Stimulated activated CD8-positive, alpha-beta memory T cell treated with anti-CD3 and anti-CD28 coated beads, Interleukin-12 subunit alpha, Interleukin-12 subunit beta, amount 100 ng/mL, for 4 hours (primary cell): Measurements from ENCODE around the gene PLCD1.
"Not testable (repeated sequence)": the region's sequence is repeated elsewhere in the genome, so short reads cannot be mapped to it uniquely, and the experiment has no call there.

Experiments
- DNase-seq: peaks from one replicate; pipeline ENCODE4 v3.0.0-alpha.2; 2020; ENCODE audit warnings: low read depth

Gene PLCD1

DNA sequence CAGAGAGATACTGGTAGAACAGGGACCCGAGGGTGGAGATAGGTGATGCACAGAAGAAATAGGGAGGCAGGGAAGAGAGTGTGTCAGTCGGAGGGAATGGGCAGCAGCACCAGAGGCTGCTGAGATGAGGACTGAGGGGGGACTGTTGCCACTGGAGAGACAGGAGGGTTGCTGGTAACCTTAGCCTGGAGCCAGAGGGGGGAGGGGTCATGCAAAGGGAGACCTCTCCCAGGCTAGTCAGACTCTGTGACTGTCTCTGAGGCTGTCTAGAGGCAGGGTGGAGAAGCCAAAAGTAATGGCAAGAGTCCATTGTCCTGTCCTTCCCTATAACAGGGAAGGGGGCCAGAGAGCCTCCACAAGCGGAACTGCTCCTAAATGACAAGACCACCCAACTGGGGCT lies 7.5 kb upstream of the PLCD1 start:
- no peak for DNase-seq

DNA sequence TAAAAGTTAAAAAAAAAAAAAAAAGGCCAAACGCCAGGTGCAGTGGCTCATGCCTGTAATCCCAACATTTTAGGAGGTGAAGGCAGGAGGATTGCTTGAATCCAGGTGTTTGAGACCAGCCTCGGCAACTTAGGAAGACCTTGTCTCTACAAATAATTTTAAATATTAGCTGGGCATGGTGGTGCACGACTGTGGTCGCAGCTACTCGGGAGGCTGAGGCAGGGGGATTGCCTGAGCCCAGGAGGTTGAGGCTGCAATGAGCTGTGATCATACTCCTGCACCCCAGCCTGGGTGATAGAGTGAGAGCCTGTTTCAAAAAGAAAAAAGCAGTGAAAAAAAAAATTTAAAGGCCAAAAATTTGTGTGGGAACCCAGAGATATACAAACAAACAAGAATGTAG lies 6.8 kb upstream of the PLCD1 start:
- no peak for DNase-seq

DNA sequence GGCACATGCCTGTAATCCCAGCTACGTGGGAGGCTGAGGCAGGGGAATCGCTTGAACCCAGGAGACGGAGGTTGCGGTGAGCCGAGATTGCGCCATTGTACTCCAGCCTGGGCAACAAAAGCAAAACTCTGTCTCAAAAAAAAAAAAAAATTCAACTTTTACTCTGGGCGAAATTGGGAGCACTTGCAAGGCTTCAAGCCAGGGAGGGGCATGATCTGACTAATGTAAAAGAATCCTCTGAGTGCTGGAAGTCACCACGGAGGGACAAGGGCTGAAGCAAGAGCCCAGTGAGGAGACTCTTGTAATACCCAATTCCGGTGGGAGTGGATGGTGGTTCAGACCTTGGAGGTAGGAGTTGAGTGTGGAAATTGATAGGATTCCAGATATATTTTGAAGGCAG lies 4.9 kb upstream of the PLCD1 start:
- not testable (repeated sequence) for DNase-seq

DNA sequence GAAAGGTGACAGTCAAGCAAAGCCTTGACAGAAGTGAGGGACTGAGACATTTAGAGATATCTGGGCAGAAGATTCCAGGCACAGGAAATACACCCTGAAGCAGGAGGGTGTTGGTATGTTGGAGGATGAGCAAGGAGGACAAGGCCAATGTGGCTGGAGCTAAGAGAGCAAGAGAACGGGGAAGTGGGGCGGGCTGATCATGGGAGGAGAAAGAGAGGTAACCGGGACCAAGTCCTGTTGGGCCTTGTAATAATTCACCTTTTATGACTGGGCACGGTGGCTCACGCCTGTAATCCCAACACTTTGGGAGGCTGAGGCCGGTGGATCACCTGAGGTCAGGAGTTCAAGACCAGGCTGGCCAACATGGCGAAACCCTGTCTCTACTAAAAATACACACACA lies 4.1 kb upstream of the PLCD1 start:
- DNase-seq: not testable (repeated sequence)

DNA sequence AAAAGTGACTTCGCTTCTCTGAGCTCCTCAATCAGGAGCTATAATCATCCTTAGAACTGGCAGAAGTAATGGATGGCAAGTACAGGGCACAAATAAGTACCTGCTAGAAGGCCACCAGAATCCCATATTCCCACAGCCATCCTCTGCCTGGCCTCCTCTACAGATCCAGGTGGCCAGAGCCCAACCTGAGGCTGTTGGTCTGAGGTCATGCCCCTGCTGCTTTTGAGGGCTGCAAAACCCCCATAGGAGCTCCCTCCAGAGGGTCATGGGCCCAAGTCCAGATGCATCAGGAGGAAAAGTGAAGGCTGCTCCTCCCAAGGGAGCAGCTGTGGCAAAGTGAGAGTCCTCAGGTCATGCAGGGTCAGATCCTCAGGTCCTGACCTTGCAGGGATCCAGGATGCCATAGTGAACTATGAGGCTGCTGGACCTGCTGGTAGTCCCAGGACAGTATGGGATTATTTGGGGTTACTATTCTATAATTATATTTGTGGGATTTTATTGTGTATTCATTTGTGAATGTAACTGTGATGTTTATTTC lies 3.0 kb upstream of the PLCD1 start:
- no peak for DNase-seq

DNA sequence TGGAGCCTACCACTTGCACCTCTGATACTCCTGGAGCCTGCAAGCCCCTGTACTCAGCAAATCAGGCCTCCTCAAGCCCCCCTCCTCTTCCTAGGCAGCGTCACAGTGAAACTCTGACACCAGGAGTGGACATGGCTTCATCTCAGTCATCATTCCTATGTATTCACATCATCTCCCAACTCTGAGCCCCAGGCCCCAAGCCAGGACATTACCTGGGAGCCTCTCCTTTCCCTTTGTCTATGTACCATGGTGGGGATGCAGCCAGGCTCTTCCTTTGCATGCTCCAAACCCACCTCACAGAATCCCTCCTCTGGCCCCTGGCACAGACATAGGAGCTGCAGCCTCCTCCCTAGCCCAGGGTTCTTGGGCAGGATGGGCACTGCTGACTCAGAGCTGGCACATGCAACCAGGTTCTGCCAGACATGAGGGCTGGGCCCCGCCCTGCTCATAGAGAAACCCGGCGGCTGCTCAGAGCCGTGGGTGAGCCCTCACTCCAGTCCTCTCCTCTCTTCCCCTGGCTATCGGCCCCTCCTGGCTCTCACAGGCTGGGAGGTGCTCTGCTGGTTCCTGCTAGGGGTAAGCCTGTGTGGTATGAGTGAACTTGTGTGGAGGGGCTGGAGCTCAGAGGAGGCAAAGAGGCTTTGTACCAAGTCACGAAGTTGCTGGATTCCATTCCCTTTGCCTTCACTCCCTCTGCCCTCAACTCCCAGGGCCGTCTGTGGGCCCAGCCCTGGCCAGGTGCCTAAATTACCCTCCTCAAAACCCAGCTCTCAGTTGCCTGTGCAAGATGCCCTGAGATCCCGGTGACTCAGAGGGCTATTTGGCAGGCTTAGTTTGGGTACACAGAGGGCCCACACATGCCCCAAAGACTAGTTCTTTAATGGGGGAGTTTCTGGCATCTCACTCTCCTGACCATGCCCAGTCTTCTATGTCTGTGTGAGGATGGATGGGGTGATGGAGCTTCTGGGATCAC lies 1.9 kb upstream of the PLCD1 start:
- DNase-seq: no peak

DNA sequence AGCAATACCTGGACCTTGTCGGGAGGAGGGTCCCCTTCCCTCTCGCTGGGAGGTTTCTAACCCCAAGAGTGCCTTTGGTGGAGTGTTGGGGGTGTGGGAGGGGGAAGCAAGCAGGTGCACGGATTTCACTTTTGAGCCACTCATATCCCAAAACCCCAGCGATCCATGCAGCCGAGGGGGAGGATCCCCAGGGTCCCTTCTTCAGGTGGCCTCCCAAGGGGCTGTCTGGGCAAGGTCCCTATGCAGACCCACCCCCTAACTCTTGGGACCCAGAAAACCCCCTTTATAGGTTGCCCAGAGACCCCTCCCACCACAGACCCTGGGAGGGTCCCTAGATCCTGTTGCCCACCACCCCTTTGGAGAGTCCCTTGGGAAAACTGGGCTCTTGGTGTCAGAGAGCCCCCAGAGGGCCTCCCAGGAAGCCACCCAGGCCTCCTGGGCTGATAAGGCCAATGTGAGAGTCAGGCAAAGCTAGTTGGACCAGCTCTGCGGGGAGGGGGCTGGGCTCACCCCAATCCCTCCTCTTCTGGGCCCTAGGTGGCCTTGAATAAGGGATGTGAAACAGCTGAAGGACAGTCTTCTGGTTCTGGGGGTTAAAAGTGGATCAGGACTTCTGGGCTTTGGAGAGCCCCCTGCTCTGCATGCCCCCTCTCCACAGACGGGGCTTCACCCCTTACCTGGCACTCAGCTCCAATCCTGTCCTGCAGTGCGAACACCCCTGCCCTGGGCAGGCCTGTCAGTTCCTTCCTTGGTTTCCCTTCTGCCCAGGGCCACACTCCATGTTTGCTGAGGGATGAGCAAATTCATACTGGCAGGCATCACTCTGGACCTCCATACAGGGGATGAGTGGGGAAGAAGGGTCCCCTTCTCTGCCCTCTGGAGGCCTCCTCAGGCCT lies 932 bp upstream of the PLCD1 start:
- no peak for DNase-seq

DNA sequence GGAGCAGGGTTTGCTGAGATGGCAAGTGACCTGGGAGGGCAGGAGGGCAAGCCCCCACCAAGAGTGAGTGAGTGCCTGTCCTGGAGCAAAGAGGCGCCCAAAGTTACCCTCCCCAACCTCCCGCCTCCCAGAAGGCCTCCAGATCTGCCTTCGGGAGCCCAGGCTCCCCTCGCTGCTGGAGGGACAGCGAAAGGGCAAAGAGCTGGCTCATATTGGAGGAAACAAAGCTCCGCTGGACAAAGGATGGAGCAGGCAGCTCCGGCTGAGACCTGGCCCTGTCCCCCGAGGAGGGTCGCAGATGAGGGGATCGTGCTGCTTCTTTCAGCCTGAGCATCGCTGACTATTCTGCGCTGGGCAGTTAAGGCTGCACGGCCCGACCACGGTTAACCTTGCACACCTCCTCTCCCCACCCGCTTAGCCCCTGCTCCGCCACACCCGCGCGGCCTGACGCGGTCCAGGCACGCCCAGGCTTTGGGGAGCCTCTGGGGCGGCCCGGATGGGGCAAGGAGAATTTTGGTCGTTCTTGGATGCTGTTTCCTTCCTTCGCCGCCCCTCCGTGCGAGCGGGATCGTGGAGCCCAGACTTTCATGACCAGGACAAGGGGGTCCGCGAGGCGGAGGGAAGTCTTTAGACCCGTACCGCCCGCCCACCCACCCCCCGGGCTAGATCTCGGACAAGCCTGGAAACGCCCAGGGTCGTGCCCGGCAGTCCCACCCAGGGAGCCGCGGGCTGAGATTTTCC lies 651 bp downstream of the PLCD1 start:
- no peak for DNase-seq

DNA sequence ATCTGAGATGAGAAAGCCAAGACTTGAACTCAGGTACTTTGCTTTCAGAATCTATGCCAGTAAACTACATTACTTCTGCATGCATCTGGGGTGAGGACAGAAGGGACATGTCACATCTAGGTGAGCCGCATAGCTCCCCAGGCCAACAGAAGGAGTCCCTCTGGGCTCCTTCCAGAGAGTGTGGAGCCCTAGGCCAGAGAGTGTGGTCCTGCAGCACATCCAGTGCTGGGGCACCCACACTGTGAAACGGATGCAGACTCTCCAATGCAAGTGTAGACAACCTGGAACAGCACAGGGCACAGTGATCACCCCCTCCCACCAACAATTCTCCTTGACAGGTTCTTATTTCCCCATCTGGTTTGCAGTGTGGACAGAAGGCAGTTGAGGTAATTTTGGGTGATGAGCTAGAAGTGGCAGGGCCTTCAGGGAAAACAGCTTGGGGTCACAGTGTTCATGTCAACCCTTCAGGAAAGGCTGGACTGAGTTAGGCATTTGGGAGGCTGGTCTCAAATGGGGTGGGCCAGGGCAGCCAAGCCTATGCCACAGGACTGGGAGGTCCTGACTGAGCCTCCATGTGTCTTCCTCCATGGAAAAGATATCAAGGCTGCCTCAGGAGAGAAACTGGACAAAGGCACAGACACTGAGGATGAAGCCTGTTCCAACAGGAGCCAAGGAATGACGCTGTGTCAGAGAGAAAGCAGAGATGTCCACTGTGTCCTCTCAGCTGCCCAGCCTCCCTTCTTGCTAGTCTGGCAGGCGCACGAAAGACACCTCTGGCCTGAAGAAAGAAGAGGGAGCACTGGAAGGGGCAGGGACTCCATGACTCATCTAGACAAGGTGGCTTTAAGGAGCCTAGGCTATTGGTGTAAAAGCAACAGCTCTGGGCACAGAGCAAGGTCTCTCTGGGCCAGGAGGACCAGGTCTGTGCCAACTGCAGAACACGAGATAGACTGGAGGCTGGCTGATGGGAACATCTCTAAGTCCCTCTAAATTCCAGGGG lies 1.7 kb downstream of the PLCD1 start:
- DNase-seq: no peak

DNA sequence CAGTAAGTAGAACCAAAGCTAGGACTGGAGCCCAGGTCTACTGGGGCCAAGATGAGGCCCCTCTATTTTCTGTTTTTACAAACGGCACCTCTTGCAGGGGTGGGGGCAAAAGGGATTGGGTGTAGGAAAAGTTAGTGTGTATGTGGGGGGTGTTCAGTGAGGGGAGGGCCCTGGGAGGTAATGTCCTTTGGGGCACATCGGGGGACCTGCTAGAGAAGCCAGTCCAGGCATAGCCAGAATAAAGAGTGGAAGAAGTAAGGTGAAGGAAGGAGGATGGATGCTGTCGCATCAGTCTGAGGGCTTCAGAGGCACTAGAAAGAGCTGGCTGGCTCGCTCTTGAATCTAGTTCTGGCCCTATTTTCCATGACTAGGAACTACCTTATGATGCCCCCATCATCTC lies 2.6 kb downstream of the PLCD1 start:
- no peak for DNase-seq

DNA sequence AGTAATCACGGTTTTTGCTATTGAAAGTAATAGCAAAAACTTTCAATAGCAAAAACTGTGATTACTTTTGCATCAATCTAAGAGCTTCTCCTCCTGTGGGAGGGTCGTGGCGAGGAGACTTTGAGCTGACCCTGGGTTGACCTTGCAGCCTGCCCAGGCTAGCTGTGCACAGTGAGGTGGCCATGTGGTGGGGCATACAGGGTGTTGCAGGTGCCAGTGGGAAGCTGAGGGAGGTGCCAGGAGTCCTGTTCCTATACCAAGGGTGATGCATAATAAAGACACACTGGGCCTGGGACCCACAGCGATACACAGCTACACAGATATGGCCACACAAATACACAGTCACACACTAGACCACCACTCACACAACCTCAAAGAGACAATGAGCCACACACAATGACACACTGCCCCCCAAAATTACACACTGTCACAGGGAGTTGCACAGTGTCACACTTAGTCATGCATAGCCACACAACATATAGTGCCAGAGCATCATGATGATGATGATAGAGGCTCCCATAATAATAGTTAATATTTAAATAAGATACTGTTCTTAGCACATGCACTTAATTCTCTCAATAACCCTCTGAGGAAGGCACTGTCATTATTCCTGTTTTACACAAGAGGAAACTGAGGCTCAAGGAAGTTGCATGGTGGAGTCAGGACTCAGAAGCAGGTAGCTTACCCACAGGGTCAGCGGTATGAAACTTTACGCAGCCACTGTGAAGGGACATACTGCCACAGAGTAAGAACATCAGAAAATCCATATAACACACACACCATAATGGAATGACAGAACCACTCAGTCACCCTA lies 6.3 kb downstream of the PLCD1 start:
- DNase-seq: no peak

DNA sequence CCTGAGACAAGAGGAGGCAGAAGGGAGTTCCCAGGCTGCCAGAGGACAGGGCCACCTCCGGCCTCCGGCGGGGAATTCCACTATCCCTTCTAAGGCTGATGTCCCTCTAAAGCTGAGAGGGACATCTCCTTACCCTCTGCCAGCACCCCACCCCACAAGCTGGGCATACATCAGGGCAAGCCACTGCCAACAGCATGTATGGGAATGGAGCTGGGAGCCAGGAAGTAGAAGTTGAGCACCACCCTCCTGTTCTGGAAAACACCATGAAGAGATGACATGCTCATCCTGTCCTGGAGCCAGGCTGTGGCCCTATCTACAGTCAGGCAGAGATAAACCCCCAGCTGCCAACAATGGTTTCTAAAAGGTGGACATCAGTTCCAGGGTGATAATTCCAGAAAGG lies 7.1 kb downstream of the PLCD1 start:
- DNase-seq: no peak

DNA sequence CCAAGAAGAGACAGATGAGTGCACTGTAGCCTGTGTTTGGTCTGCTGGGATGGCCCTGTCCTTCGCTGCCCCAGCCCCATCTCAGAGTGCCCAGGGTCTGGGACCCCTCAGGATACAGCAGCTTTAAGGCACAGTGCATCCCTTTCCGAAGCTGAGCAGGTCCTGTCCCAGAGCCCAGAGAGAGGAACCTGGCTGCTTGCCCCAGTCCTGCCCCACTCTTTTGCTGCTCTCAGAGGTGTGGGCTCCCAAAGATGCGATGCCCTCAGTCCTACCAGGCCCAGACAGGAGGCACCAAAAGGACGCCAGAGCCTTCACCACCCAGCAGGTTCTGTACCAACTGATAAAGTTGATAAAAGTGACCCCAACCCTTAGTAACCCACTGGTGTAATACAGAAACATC lies 8.2 kb downstream of the PLCD1 start:
- DNase-seq: no peak

DNA sequence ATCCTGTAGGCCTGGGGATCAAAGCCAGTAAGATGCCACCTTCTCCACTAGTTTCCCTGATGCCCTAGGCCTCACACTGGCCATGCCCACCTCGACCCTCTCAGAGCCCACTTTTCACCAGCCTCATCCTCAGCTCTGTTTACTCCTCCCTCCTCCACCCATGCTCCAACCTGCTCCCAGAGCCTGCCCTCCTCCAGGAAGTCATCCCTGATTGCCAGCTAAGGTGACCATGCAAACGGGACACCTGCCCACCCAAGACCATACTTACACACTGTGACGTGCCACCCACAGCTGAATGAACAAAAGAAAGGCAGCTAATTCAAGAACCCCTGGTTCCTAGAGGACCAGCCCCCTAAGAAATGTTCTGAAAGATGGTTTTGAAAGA lies 9.1 kb downstream of the PLCD1 start:
- no peak for DNase-seq

DNA sequence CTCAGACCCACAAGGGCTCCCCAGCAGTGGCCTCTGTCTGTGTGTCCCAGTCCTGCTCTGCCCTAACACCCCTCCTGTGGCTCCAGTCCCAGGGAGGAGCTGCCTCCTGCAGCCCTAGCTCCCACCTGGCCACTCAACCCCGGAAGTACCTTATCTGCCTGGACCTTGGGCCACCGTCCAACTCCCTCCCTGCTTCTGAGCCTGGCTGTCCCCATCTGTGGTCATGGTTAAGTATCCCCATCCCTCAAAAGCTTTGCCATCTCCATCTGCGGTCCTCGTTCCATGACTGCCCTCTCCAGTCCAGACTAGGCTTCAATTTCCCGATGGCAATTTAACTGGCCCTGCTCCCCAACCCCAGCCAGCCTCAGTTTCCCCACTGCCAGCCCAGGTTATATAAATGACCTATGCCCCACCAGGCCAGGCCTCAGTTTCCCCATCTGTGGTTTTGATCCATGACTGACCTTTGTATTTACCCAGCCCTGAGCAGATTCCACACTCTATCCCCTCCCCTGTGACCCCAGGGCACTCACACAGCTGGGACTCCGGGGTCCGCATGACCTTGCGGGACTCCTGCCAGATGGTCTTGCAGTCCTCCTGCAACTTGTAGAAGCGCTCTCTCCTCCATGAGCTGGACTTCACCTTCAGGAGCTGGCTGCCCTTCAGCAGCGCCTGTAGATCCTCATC lies 9.6 kb downstream of the PLCD1 start:
- DNase-seq: no peak

DNA sequence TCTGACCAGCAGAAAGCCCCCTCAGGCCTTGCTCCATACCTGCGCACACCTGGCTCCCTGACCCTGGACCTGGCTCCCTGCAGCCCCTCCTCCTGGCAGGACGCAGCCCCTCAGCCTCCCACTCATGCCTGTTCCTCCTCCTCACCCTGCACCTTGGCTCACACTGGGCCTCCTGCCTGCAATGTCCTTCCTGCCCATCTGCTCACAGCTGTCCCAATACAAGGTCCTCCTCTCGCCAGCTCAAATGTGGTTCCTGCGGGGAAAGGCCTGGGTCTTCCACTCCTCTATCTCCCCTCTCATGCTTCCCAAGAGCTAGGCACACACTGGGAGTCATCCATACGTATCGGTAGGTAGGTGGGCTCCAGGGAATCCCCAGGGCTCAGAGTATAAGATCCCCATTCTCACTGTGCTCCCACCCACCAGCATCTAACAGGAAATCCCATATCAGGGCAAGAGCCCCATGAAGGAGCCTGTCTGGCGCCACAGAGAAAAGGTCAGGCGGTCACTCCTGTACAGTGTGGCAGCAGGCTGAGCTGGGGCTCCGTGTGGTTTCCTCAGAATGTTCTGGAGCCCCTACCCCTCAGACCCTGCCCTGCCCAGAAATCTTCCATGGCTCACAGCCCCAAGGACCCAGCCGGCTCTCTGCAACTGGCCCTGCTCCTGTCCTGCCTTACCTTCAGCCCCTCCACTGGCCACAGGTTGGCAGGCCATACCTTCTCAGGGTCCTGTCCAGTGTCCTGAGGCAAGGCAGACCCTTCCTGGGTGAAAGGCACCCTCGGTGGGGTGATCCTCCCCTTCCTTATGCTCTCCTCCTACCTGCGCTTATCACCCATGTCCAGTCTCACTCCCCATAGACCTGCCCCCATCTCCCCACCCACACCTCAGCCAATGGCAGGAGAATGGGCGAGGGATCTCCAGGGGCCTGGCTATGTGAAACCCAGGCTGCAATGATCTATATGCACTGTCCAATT lies 10.9 kb downstream of the PLCD1 start:
- DNase-seq: no peak

DNA sequence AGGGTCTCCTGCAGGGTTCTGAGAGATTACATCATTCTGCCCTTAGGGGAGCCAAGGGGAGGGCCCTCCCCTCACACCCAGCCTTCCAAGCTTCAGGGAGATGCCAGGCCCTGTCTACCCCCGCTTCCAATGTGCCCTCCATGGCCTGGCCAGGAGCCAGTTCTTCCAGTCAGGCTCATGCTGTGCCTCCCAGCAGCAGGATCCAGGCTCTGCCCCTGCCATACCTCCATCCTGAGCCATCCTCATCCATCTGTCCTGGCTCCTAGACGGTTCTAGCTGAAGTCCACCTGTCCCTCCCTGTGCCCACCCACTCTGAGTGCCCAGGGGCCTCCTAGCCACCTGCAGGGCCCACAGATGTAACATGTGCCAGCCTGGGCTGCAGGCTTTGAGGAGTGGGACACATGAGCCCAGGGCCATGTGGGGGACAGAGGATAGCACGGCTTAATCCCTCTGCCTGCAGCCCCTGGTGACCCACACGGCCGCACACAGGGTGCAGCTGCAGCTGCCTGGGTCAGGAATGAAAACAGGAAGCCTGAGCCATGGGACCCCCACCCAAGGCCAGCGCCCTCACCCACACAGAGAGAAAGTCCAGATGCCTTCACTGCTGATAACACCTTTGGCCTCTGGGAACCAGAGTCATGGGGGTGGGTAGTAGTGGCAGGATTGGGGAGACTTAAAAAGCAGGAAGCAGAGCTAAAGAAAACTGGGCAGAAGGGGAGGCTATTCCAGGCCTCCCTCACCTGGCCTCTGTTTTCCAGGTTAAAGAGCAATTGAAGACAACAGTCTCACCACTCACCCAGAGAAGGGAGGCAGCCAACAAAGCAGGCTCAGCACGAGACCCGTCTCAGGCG lies 11.8 kb downstream of the PLCD1 start:
- no peak for DNase-seq
